B cell (primary cell): ENCODE results near the gene ESR1. TPM values are rescaled to one million over a fixed set of nuclear protein-coding genes. Genes with fewer than 3 reads are reported as not detected.

Experiments used
- ATAC-seq: fragments of 200-7000 bp; cut with Tn5 transposase; one replicate; pipeline ENCODE4 v1.10.0; 2021; ENCODE audit warnings: low read depth, mild to moderate bottlenecking, moderate number of reproducible peaks, moderate library complexity
- CTCF ChIA-PET: fragments of 350-600 bp; sonication (Branson Sonifier 250); formaldehyde crosslinking; loops from one replicate; lab custom pipeline; 2021; ENCODE audit warnings: antibody characterized with exemption, inconsistent platforms; lab: Charles Lee
- POLR2A ChIA-PET: fragments of 350-600 bp; sonication (Branson Sonifier 250); formaldehyde crosslinking; loops from one replicate; lab custom pipeline; 2021; ENCODE audit warnings: antibody characterized with exemption; lab: Charles Lee
- DNase-seq: peaks from one replicate; pipeline ENCODE4 v3.0.0; 2013
- H2AFZ ChIP-seq: 2 replicates; pipeline ENCODE4 v1.6.1; 2012; ENCODE audit warnings: mild to moderate bottlenecking, low read depth, low read length; ENCODE audit not compliant: insufficient read depth, poor library complexity, severe bottlenecking
- H3K27ac ChIP-seq, 2 donors: 1 replicate in 1 of 2; 2 replicates in 1 of 2; pipeline ENCODE4 v1.5.1; 2012 to 2013; ENCODE audit warnings: low read length in 2 of 2, mild to moderate bottlenecking in 2 of 2, moderate library complexity in 1 of 2
- H3K27me3 ChIP-seq, 4 experiments: fragments of 200-600 bp in 1 of 4; sonication (generic) in 1 of 4; replicated peaks in 1 of 4; 1 replicate in 2 of 4; 2 replicates in 2 of 4; pipeline versions ENCODE4 v1.6.1 to v1.7.0; 2013 to 2016; ENCODE audit warnings: low read length in 3 of 4, mild to moderate bottlenecking in 2 of 4, mixed read lengths in 1 of 4, moderate library complexity in 1 of 4; ENCODE audit not compliant: insufficient read depth in 4 of 4, control insufficient read depth in 3 of 4; ENCODE audit errors: control extremely low read depth in 1 of 4
- H3K36me3 ChIP-seq, 2 experiments: replicated peaks in 1 of 2; 1 replicate in 1 of 2; 2 replicates in 1 of 2; pipeline versions ENCODE4 v1.6.1 to v1.7.1; 2013; ENCODE audit warnings: low read length in 1 of 2; ENCODE audit not compliant: insufficient read depth in 2 of 2, control insufficient read depth in 1 of 2; ENCODE audit errors: control extremely low read depth in 1 of 2, extremely low read depth in 1 of 2
- H3K4me1 ChIP-seq, 2 donors: fragments of 200-600 bp in 1 of 2; sonication (generic) in 1 of 2; 1 replicate in 1 of 2; 2 replicates in 1 of 2; pipeline versions ENCODE4 v1.5.1 to v1.6.1; 2013 to 2017; ENCODE audit warnings: low read length in 2 of 2; ENCODE audit not compliant: control insufficient read depth in 2 of 2, insufficient read depth in 2 of 2
- H3K4me2 ChIP-seq: replicated peaks from 2 replicates; pipeline ENCODE3; 2012; ENCODE audit warnings: mild to moderate bottlenecking, low read depth, low read length; ENCODE audit not compliant: poor library complexity, severe bottlenecking
- H3K4me3 ChIP-seq, 5 experiments: fragments of 200-600 bp in 1 of 5; sonication (generic) in 1 of 5; 1 replicate in 3 of 5; 2 replicates in 2 of 5; pipeline versions ENCODE4 v1.5.1 to v1.7.0; 2011 to 2016; ENCODE audit warnings: low read length in 4 of 5, mild to moderate bottlenecking in 4 of 5, low read depth in 2 of 5, control low read depth in 1 of 5, moderate library complexity in 1 of 5; ENCODE audit not compliant: insufficient read depth in 1 of 5; ENCODE audit errors: control extremely low read depth in 1 of 5, extremely low read depth in 1 of 5
- H3K79me2 ChIP-seq: fragments of 200-600 bp; sonication (generic); one replicate; pipeline ENCODE4 v1.6.0; 2016; ENCODE audit warnings: low read length; ENCODE audit not compliant: control insufficient read depth, insufficient read depth
- H3K9ac ChIP-seq: fragments of 200-600 bp; sonication (generic); 2 replicates; pipeline ENCODE4 v1.6.1; 2017; ENCODE audit warnings: mild to moderate bottlenecking, low read length, moderate library complexity
- H3K9me3 ChIP-seq, 3 donors: one replicate each; pipeline versions ENCODE4 v1.6.1 to v1.7.1; 2013; ENCODE audit warnings: low read length in 2 of 3; ENCODE audit not compliant: control insufficient read depth in 2 of 3, insufficient read depth in 1 of 3; ENCODE audit errors: control extremely low read depth in 1 of 3
- H4K20me1 ChIP-seq: 2 replicates; pipeline ENCODE4 v1.6.0; 2012; ENCODE audit warnings: mild to moderate bottlenecking, low read length; ENCODE audit not compliant: insufficient read depth, control insufficient read depth, poor library complexity, severe bottlenecking
- H3K27ac Mint-ChIP-seq: one replicate; pipeline ENCODE4 v1.8.0; 2021; ENCODE audit warnings: mixed read lengths
- H3K27me3 Mint-ChIP-seq: one replicate; pipeline ENCODE4 v1.8.0; 2021; ENCODE audit warnings: mixed read lengths
- H3K4me1 Mint-ChIP-seq: one replicate; pipeline ENCODE4 v1.8.0; 2021; ENCODE audit warnings: mixed read lengths
- H3K4me3 Mint-ChIP-seq: one replicate; pipeline ENCODE4 v1.8.0; 2021; ENCODE audit warnings: mixed read lengths
- H3K9me3 Mint-ChIP-seq: one replicate; pipeline ENCODE4 v1.8.0; 2022; ENCODE audit warnings: mixed read lengths; ENCODE audit not compliant: insufficient read depth
- EZH2 ChIP-seq: IDR thresholded peaks from 2 replicates; pipeline ENCODE4 v1.6.1; 2012; ENCODE audit warnings: borderline replicate concordance, low read depth, mild to moderate bottlenecking, moderate library complexity, low read length; ENCODE audit not compliant: insufficient read depth, poor library complexity, severe bottlenecking
- WGBS: methylation state at CpG from one replicate; pipeline ENCODE4 v1.1.5; 2013; ENCODE audit warnings: missing lambda C conversion rate; ENCODE audit not compliant: insufficient coverage; 5-methylcytosine and 5-hydroxymethylcytosine counted together
- intact Hi-C: fragments of 100-400 bp; cut with micrococcal nuclease; formaldehyde crosslinking; loops from one replicate; pipeline ENCODE4 v1.10.0; 2022
- polyA plus RNA-seq: library from polyadenylated mRNA; depleted of rRNA; stranded (reverse); fragments of >200 nt; gene quantifications from 2 replicates; pipeline ENCODE4 v1.2.3, GENCODE V29; 2012
- total RNA-seq, 2 donors: library from RNA; stranded (reverse); fragments of 120-200 nt in 1 of 2; gene quantifications; 1 replicate in 1 of 2; 2 replicates in 1 of 2; pipeline versions ENCODE4 v1.2.3 to v1.2.4, GENCODE V29; 2013 to 2022
- TF ChIP-seq, protein P1 (sequence below): fragments of 200-600 bp; IDR thresholded peaks from one replicate; pipeline ENCODE4 v1.8.0; 2022; ENCODE audit warnings: antibody characterized with exemption, mild to moderate bottlenecking

ESR1 gene
- total and polyA plus RNA-seq, 2 donors (not counting 1 experiment from before 2014, with no cell fraction given): 0.46 to 5.9 TPM

DNA sequence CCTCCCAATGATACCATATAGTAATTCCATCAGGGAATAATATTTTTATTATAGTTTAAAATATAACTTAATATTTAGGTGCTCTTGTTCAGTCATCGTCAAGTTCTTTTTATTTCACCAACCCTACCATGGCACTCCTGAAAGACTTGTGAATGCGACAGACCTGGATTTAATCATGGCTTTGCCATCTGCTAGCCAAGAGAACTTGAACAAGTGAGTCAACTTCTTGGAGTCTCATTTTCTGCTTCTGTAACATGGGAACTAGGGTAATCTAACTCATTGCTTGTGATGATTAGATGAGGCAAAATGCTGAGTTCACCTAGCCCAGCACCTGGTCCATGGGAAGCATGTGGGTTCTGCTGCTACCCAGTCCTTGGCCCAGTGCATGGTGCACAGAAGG, 62.9 kb downstream of the ESR1 start:
- H3K79me2 ChIP-seq: no peaks in the 10 kb centered on the region
- no peaks in the 10 kb centered on the region for H3K36me3 ChIP-seq
- H3K9me3 ChIP-seq: peaks cover 0 to 2% (median 0%) of the 10 kb centered on the region in 3 donors
- no peaks in the 10 kb centered on the region for H3K4me1 ChIP-seq
- ChIA-PET POLR2A (no interaction called here), CTCF (no interaction called here)
- no peak overlapping the region for H3K4me3 ChIP-seq
- intact Hi-C loops: no loop called here
- no peaks in the 10 kb centered on the region for H4K20me1 ChIP-seq
- no peak overlapping the region for H2AFZ ChIP-seq
- Mint-ChIP-seq H3K4me3 (no peak overlapping the region), H3K9me3 (peaks cover 2% of the 10 kb centered on the region), H3K27ac (no peak overlapping the region), H3K4me1 (peaks cover 9% of the 10 kb centered on the region), H3K27me3 (no peaks in the 10 kb centered on the region)
- no peaks in the 10 kb centered on the region for H3K27me3 ChIP-seq
- H3K27ac ChIP-seq: no peak overlapping the region
- no peak overlapping the region for H3K4me2 ChIP-seq
- no peak for TF ChIP-seq EZH2
- TF ChIP-seq, protein P1, sequence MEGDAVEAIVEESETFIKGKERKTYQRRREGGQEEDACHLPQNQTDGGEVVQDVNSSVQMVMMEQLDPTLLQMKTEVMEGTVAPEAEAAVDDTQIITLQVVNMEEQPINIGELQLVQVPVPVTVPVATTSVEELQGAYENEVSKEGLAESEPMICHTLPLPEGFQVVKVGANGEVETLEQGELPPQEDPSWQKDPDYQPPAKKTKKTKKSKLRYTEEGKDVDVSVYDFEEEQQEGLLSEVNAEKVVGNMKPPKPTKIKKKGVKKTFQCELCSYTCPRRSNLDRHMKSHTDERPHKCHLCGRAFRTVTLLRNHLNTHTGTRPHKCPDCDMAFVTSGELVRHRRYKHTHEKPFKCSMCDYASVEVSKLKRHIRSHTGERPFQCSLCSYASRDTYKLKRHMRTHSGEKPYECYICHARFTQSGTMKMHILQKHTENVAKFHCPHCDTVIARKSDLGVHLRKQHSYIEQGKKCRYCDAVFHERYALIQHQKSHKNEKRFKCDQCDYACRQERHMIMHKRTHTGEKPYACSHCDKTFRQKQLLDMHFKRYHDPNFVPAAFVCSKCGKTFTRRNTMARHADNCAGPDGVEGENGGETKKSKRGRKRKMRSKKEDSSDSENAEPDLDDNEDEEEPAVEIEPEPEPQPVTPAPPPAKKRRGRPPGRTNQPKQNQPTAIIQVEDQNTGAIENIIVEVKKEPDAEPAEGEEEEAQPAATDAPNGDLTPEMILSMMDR: no peak
- 100% methylated on average over 1 of the region's 2 CpGs for WGBS
- ATAC-seq: no peak
- H3K9ac ChIP-seq: no peak overlapping the region
- DNase-seq: no peak

DNA sequence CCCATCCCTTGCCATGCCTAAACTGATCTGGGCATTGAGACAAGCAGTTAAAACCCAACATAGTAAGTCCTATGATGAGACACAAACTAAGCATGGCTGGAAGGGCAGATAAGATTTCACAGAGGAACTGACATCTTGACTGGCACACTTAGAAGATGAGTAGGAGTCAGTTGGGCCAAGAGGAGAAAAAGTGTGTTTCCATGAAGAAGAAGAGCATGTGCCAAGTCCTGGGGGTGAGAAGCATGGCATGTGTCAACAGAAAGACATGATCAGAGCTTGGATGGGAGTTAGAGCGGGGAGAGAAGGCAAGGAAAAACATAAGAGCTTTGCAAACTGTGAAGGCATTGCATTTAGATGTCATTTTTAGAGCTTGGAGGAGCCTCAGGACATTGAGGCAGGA, 68.0 kb downstream of the ESR1 start:
- CTCF ChIA-PET: no interaction called here
- no peak overlapping the region for H2AFZ ChIP-seq
- intact Hi-C loops: no loop called here
- no peaks in the 10 kb centered on the region for H3K36me3 ChIP-seq
- H3K9me3 Mint-ChIP-seq: no peaks in the 10 kb centered on the region
- no peak overlapping the region for H3K4me3 ChIP-seq
- H3K27me3 Mint-ChIP-seq: no peaks in the 10 kb centered on the region
- TF ChIP-seq, protein P1: no peak
- no peak for TF ChIP-seq EZH2
- H3K4me3 Mint-ChIP-seq: no peak overlapping the region
- H4K20me1 ChIP-seq: no peaks in the 10 kb centered on the region
- no peak overlapping the region for H3K27ac ChIP-seq
- H3K9ac ChIP-seq: no peak overlapping the region
- WGBS: 0% methylated on average over 1 of the region's 1 CpG
- POLR2A ChIA-PET: no interaction called here
- no peak overlapping the region for H3K27ac Mint-ChIP-seq
- ATAC-seq (no peak), DNase-seq (no peak)
- no peaks in the 10 kb centered on the region for H3K27me3 ChIP-seq
- no peaks in the 10 kb centered on the region for H3K4me1 Mint-ChIP-seq
- H3K4me1 ChIP-seq: no peaks in the 10 kb centered on the region
- no peaks in the 10 kb centered on the region for H3K9me3 ChIP-seq
- no peak overlapping the region for H3K4me2 ChIP-seq
- no peaks in the 10 kb centered on the region for H3K79me2 ChIP-seq
